GM19351 (cell line): ENCODE results near the gene CAMTA1.
"Not testable (repeated sequence)": the region's sequence is repeated elsewhere in the genome, so short reads cannot be mapped to it uniquely, and the experiment has no call there.

Source experiments
- ATAC-seq: cut with Tn5 transposase; IDR thresholded peaks from one replicate; pipeline ENCODE4 v1.9.1; 2021; ENCODE audit warnings: mild to moderate bottlenecking, moderate library complexity; ENCODE audit not compliant: unreplicated experiment

Gene CAMTA1

GRCh38 chr1:7409278-7409677 lies 624.0 kb downstream of the CAMTA1 start:
- no peak for ATAC-seq

- ATAC-seq = no peak
Measured at GRCh38 chr1:7410156-7410555, 624.9 kb downstream of the CAMTA1 start.

GRCh38 chr1:7417618-7418017 lies 632.4 kb downstream of the CAMTA1 start:
- ATAC-seq = not testable (repeated sequence)

- no peak for ATAC-seq
Measured at GRCh38 chr1:7418442-7419080, 633.3 kb downstream of the CAMTA1 start.

- ATAC-seq = no peak
Measured at GRCh38 chr1:7420098-7420445, 634.8 kb downstream of the CAMTA1 start.

- no peak for ATAC-seq
Measured at GRCh38 chr1:7420470-7421100, 635.3 kb downstream of the CAMTA1 start.

- no peak for ATAC-seq
Measured at GRCh38 chr1:7421471-7422075, 636.3 kb downstream of the CAMTA1 start.

GRCh38 chr1:7422081-7422480 lies 636.8 kb downstream of the CAMTA1 start:
- ATAC-seq = no peak

- no peak for ATAC-seq
Measured at GRCh38 chr1:7422561-7422960, 637.3 kb downstream of the CAMTA1 start.

- no peak for ATAC-seq
Measured at GRCh38 chr1:7422966-7423365, 637.7 kb downstream of the CAMTA1 start.

GRCh38 chr1:7424352-7424890 lies 639.2 kb downstream of the CAMTA1 start:
- ATAC-seq = no peak

- ATAC-seq = no peak
Measured at GRCh38 chr1:7425229-7425628, 640.0 kb downstream of the CAMTA1 start.

- ATAC-seq = no peak
Measured at GRCh38 chr1:7425771-7426170, 640.5 kb downstream of the CAMTA1 start.

- ATAC-seq = no peak
Measured at GRCh38 chr1:7426780-7427604, 641.7 kb downstream of the CAMTA1 start.

- ATAC-seq = no peak
Measured at GRCh38 chr1:7427605-7428300, 642.5 kb downstream of the CAMTA1 start.

GRCh38 chr1:7429290-7429689 lies 644.0 kb downstream of the CAMTA1 start:
- ATAC-seq = no peak

GRCh38 chr1:7430047-7430608 lies 644.9 kb downstream of the CAMTA1 start:
- ATAC-seq = no peak

- no peak for ATAC-seq
Measured at GRCh38 chr1:7430691-7431090, 645.4 kb downstream of the CAMTA1 start.

GRCh38 chr1:7432102-7432899 lies 647.0 kb downstream of the CAMTA1 start:
- ATAC-seq = no peak
